Tibial nerve (tissue), 4 donors: ENCODE data around the gene RTN1.

ENCODE experiments used
- EP300 ChIP-seq, 2 donors: sonication (generic); formaldehyde crosslinking; IDR thresholded peaks; one replicate each; pipeline ENCODE4 v1.6.1; 2017; ENCODE audit warnings: antibody characterized with exemption in 2 of 2, mild to moderate bottlenecking in 1 of 2
- POLR2A ChIP-seq, 2 donors: fragments of 450-650 bp; IDR thresholded peaks; one replicate each; pipeline ENCODE4 v1.6.1; 2017; ENCODE audit warnings: antibody characterized with exemption in 2 of 2, mild to moderate bottlenecking in 2 of 2, moderate library complexity in 2 of 2
- TF ChIP-seq, protein P1 (sequence below), 5 experiments: fragments of 200-600 bp in 3 of 5; fragments of 450-650 bp in 2 of 5; sonication (generic) in 3 of 5; IDR thresholded peaks; one replicate each; pipeline ENCODE4 v1.5.1; 2016 to 2019; ENCODE audit warnings: antibody characterized with exemption in 5 of 5, mild to moderate bottlenecking in 3 of 5, moderate library complexity in 2 of 5

- TF ChIP-seq, protein P1, sequence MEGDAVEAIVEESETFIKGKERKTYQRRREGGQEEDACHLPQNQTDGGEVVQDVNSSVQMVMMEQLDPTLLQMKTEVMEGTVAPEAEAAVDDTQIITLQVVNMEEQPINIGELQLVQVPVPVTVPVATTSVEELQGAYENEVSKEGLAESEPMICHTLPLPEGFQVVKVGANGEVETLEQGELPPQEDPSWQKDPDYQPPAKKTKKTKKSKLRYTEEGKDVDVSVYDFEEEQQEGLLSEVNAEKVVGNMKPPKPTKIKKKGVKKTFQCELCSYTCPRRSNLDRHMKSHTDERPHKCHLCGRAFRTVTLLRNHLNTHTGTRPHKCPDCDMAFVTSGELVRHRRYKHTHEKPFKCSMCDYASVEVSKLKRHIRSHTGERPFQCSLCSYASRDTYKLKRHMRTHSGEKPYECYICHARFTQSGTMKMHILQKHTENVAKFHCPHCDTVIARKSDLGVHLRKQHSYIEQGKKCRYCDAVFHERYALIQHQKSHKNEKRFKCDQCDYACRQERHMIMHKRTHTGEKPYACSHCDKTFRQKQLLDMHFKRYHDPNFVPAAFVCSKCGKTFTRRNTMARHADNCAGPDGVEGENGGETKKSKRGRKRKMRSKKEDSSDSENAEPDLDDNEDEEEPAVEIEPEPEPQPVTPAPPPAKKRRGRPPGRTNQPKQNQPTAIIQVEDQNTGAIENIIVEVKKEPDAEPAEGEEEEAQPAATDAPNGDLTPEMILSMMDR (IDR thresholded peaks at IDR 0.05) = no peak
- TF ChIP-seq EP300 (IDR thresholded peaks at IDR 0.05) (peak in 1 of 2 donors; percentile 16), POLR2A (IDR thresholded peaks at IDR 0.05) (no peak)
Measured at GRCh38 chr14:59707778-59708561, 162.6 kb downstream of the RTN1 start.
